K562 (cell line): ENCODE measurements around the gene C16orf92. TPM values are rescaled to one million over a fixed set of nuclear protein-coding genes. Genes with fewer than 3 reads are reported as not detected.

Experiments used
- ATAC-seq: fragments of 200-7000 bp; cut with Tn5 transposase; 3 replicates; pipeline ENCODE4 v1.9.1; 2020; ENCODE audit warnings: moderate library complexity
- BruUV-seq: library from RNA; stranded (reverse); fragments of 400-500 nt; replicated peaks from 2 replicates; lab custom pipeline; 2021; lab: Mats Ljungman, UMichigan
- CTCF ChIA-PET: fragments of 300-600 bp; formaldehyde crosslinking; extraction: SDS; loops from one replicate; lab custom pipeline; 2021; ENCODE audit warnings: low intra/inter-chr PET ratio; lab: Yijun Ruan, JAX
- POLR2A ChIA-PET: fragments of 300-600, 350-650 bp; sonication (Branson Sonifier 250); formaldehyde crosslinking; extraction: SDS; loops from one replicate; lab custom pipeline; 2021; ENCODE audit warnings: antibody characterized with exemption, inconsistent platforms; lab: Yijun Ruan, JAX
- DNase-seq, 4 experiments: peaks; one replicate each; pipeline versions ENCODE4 v3.0.0 to v3.0.0-alpha.2; 2011 to 2018; ENCODE audit warnings: low spot score in 3 of 4, mixed read lengths in 3 of 4; ENCODE audit errors: extremely low read depth in 1 of 4
- FAIRE-seq: peaks from 2 replicates; lab custom pipeline; 2011; peaks lifted over from hg19 to GRCh38; lab: Jason Lieb, UNC
- H2AFZ ChIP-seq: 2 replicates; pipeline ENCODE4 v1.6.0; 2011; ENCODE audit warnings: low read depth, low read length, control low read depth, inconsistent platforms
- H3K27ac ChIP-seq: fragments of 200-600 bp; 3 replicates; pipeline ENCODE4 v1.8.0; 2011; ENCODE audit warnings: low read depth, mild to moderate bottlenecking, control low read depth, inconsistent platforms, low read length, moderate library complexity, mixed read lengths; ENCODE audit errors: extremely low read depth
- H3K27me3 ChIP-seq, 2 experiments: fragments of 300-600 bp in 1 of 2; 2 replicates in 1 of 2; 3 replicates in 1 of 2; pipeline versions ENCODE4 v1.6.0 to v1.8.0; 2011; ENCODE audit warnings: inconsistent platforms in 2 of 2, low read length in 2 of 2, mild to moderate bottlenecking in 1 of 2, mixed read lengths in 1 of 2, moderate library complexity in 1 of 2; ENCODE audit not compliant: control insufficient read depth in 2 of 2, insufficient read depth in 2 of 2
- H3K36me3 ChIP-seq: fragments of 300-600 bp; 3 replicates; pipeline ENCODE4 v1.8.0; 2011; ENCODE audit warnings: mild to moderate bottlenecking, low read length, inconsistent platforms; ENCODE audit not compliant: control insufficient read depth, insufficient read depth
- H3K4me1 ChIP-seq, 2 experiments: fragments of 200-600 bp in 1 of 2; replicated peaks in 1 of 2; 2 replicates in 1 of 2; 3 replicates in 1 of 2; pipeline versions ENCODE4 v1.5.1 to v1.8.0; 2011; ENCODE audit warnings: inconsistent platforms in 2 of 2, low read length in 2 of 2, mild to moderate bottlenecking in 1 of 2, mixed read lengths in 1 of 2, moderate library complexity in 1 of 2; ENCODE audit not compliant: control insufficient read depth in 2 of 2, insufficient read depth in 2 of 2
- H3K4me2 ChIP-seq: 2 replicates; pipeline ENCODE4 v1.6.1; 2011; ENCODE audit warnings: low read length, control low read depth, inconsistent platforms, mixed read lengths; ENCODE audit not compliant: insufficient read depth
- H3K4me3 ChIP-seq: fragments of 200-600 bp; sonication (generic), shearing (Covaris generic); 2 replicates; pipeline ENCODE4 v1.5.1; 2016; ENCODE audit warnings: control low read depth, inconsistent platforms
- H3K79me2 ChIP-seq: fragments of 200-600 bp; 3 replicates; pipeline ENCODE4 v1.8.0; 2011; ENCODE audit warnings: low read length, inconsistent platforms; ENCODE audit not compliant: control insufficient read depth, insufficient read depth
- H3K9ac ChIP-seq, 2 experiments: 2 replicates each; pipeline versions ENCODE4 v1.6.0 to v1.6.1; 2011; ENCODE audit warnings: low read depth in 2 of 2, low read length in 2 of 2, control low read depth in 1 of 2, inconsistent platforms in 1 of 2, mild to moderate bottlenecking in 1 of 2, mixed read lengths in 1 of 2; ENCODE audit not compliant: insufficient read depth in 1 of 2
- H3K9me1 ChIP-seq: one replicate; pipeline ENCODE4 v1.6.0; 2011; ENCODE audit warnings: inconsistent platforms, mild to moderate bottlenecking, low read length, moderate library complexity; ENCODE audit not compliant: control insufficient read depth, insufficient read depth
- H3K9me3 ChIP-seq: replicated peaks from 2 replicates; pipeline ENCODE4 v1.5.1; 2011; ENCODE audit warnings: low read depth, low read length, inconsistent platforms; ENCODE audit not compliant: control insufficient read depth, insufficient read depth
- H4K20me1 ChIP-seq: replicated peaks from 2 replicates; pipeline ENCODE4 v1.6.1; 2011; ENCODE audit warnings: low read length, inconsistent platforms, mixed read lengths; ENCODE audit not compliant: control insufficient read depth, insufficient read depth
- CXXC5 ChIP-seq: fragments of 250-450 bp; sonication (Bioruptor Pico); IDR thresholded peaks from 2 replicates; pipeline ENCODE4 v1.8.0; 2022; ENCODE audit warnings: inconsistent platforms, mild to moderate bottlenecking, moderate library complexity
- KDM2B ChIP-seq: fragments of 250-450 bp; sonication (Bioruptor Pico); IDR thresholded peaks from 2 replicates; pipeline ENCODE4 v1.8.0; 2021; ENCODE audit warnings: mild to moderate bottlenecking, moderate library complexity
- MLX ChIP-seq, 2 experiments: fragments of 450-650 bp in 1 of 2; sonication (generic) in 1 of 2; formaldehyde crosslinking; conservative IDR thresholded peaks; 2 replicates each; pipeline versions ENCODE4 v1.4.0 to v1.8.1; 2020 to 2022; ENCODE audit warnings: mild to moderate bottlenecking in 1 of 2, missing genetic modification reagents in 1 of 2
- RFX1 ChIP-seq: fragments of 450-650 bp; IDR thresholded peaks from 2 replicates; pipeline ENCODE4 v1.6.1; 2016; ENCODE audit warnings: mild to moderate bottlenecking, moderate library complexity
- SMAD4 ChIP-seq: fragments of 250-450 bp; sonication (Bioruptor Pico); conservative IDR thresholded peaks from 2 replicates; pipeline ENCODE4 v1.8.0; 2021; ENCODE audit warnings: inconsistent platforms, mild to moderate bottlenecking, moderate library complexity
- SMARCB1 ChIP-seq: IDR thresholded peaks from 2 replicates; pipeline ENCODE4 v1.6.1; 2011; ENCODE audit warnings: improper control_type of control experiment, low read depth; ENCODE audit not compliant: insufficient read length
- XRCC5 ChIP-seq: fragments of 200-400 bp; formaldehyde crosslinking; IDR thresholded peaks from 2 replicates; pipeline ENCODE4 v1.6.1; 2017; ENCODE audit warnings: low read depth, mild to moderate bottlenecking, low read length
- ZNF584 ChIP-seq: fragments of 200-800 bp; sonication (Bioruptor generic); IDR thresholded peaks from 2 replicates; pipeline ENCODE4 v1.6.1; 2016; ENCODE audit warnings: low read depth, mild to moderate bottlenecking, missing genetic modification characterization, missing compliant biosample characterization
- WGBS: fragments of 100-300 bp; shearing (Covaris generic); methylation state at CpG from one replicate; pipeline ENCODE4 v1.1.6; 2016; ENCODE audit warnings: low coverage, mixed read lengths; ENCODE audit not compliant: insufficient coverage; ENCODE audit errors: missing lambda C conversion rate; 5-methylcytosine and 5-hydroxymethylcytosine counted together
- in situ Hi-C: fragments of 300-500 bp; cut with MboI; formaldehyde crosslinking; loops from 4 replicates; pipeline ENCODE4 v1.15.0; 2018; ENCODE audit warnings: inconsistent platforms, mixed read lengths
- intact Hi-C: fragments of 100-400 bp; cut with micrococcal nuclease; formaldehyde crosslinking; loops from 2 replicates; pipeline ENCODE4 v1.14.2; 2022
- polyA plus RNA-seq, 8 experiments: library from polyadenylated mRNA; depleted of rRNA in 4 of 8; stranded (reverse) in 5 of 8; unstranded in 3 of 8; fragments of >200 nt; fragmentation: Nextera tagmentation in 2 of 8; fragmentation: Illumina TruSeq in 1 of 8; extraction: Ambion mirVana in 2 of 8; extraction: Trizol in 1 of 8; gene quantifications; 2 replicates each; pipeline versions ENCODE4 v1.2.1 to v1.2.3, GENCODE V29; 2011 to 2014; ENCODE audit warnings: inconsistent platforms in 1 of 8, missing spikeins in 1 of 8
- total RNA-seq, 7 experiments: library from RNA; depleted of rRNA in 6 of 7; stranded (reverse); fragments of >200 nt in 6 of 7; fragmentation: Illumina TruSeq in 2 of 7; extraction: Trizol in 2 of 7; gene quantifications; 2 replicates each; pipeline versions ENCODE4 v1.2.1 to v1.2.3, GENCODE V29; 2011 to 2021; ENCODE audit warnings: low replicate concordance in 1 of 7

Gene C16orf92
- total and polyA plus RNA-seq, 9 of the 15 experiments (the other 6 are each of a cell fraction or from before 2014, with no cell fraction given): not detected

- no peaks in the 10 kb centered on the region for H3K27me3 ChIP-seq
- intact Hi-C loops: no loop called here
- no peak for DNase-seq
- H3K27ac ChIP-seq: no peak overlapping the region
- ATAC-seq: no peak
- no peak overlapping the region for H3K4me3 ChIP-seq
- POLR2A ChIA-PET: interaction anchor here (2.4 to 3.0 kb wide), 2 partner anchors 12 to 15 kb away, joined by 9 to 20 read pairs; no protein-coding TSS in a partner anchor
- no peak overlapping the region for H3K4me2 ChIP-seq
- no TSS peak for BruUV-seq
- H4K20me1 ChIP-seq: peaks cover 26% of the 10 kb centered on the region
- peaks cover 26 to 30% of the 10 kb centered on the region in 2 experiments; a peak in 4 of 5 replicates for H3K4me1 ChIP-seq
- H3K9ac ChIP-seq: no peak overlapping the region
- peaks cover 3% of the 10 kb centered on the region for H3K9me1 ChIP-seq
- in situ Hi-C loops: no loop called here
- H3K9me3 ChIP-seq: no peaks in the 10 kb centered on the region; the same call in 1 of the 2 replicates
- WGBS: 86% methylated on average over 9 of the region's 9 CpGs
- CTCF ChIA-PET: no interaction called here
- peak; percentile 34; the same call in 1 of the 2 replicates for TF ChIP-seq RFX1
- no peak for TF ChIP-seq SMARCB1
- no peak for TF ChIP-seq KDM2B (CRISPR knock-in tag)
- peaks cover 36% of the 10 kb centered on the region for H3K79me2 ChIP-seq
- peaks cover 63% of the 10 kb centered on the region for H3K36me3 ChIP-seq
- no peak for FAIRE-seq
- no peak overlapping the region for H2AFZ ChIP-seq
Measured at GRCh38 chr16:29977063-29977825, 45.8 kb upstream of the C16orf92 start.

- ATAC-seq: no peak
- Histone ChIP-seq H3K9me3 (no peaks in the 10 kb centered on the region), H3K79me2 (peaks cover 36% of the 10 kb centered on the region), H3K27ac (no peak overlapping the region), H4K20me1 (peaks cover 26% of the 10 kb centered on the region), H3K27me3 (no peaks in the 10 kb centered on the region), H3K4me3 (no peak overlapping the region), H3K4me2 (no peak overlapping the region), H3K9me1 (peaks cover 3% of the 10 kb centered on the region), H3K36me3 (peaks cover 63% of the 10 kb centered on the region), H3K4me1 (peaks cover 24 to 30% of the 10 kb centered on the region in 2 experiments; a peak in 4 of 5 replicates), H3K9ac (no peak overlapping the region), H2AFZ (no peak overlapping the region)
- FAIRE-seq: no peak
- ChIA-PET CTCF (no interaction called here), POLR2A (interaction anchor here (1.4 to 2.4 kb wide), 2 partner anchors 12 to 17 kb away, joined by 3 to 9 read pairs; partner anchors contain the start of gene HIRIP3)
- 94% methylated on average over 8 of the region's 9 CpGs for WGBS
- no peak for DNase-seq
- in situ Hi-C loops: no loop called here
- no TSS peak for BruUV-seq
- intact Hi-C loops: no loop called here
- no peak for TF ChIP-seq CXXC5 (CRISPR knock-in tag)
- no peak for TF ChIP-seq XRCC5
- no peak for TF ChIP-seq MLX (CRISPR knock-in tag; conservative IDR thresholded peaks at IDR 0.05)
- TF ChIP-seq SMAD4 (CRISPR knock-in tag): no peak
- TF ChIP-seq ZNF584 (CRISPR knock-in tag): no peak
Measured at GRCh38 chr16:29978081-29978480, 44.9 kb upstream of the C16orf92 start.
